HT-29 (cell line): ENCODE data around the gene ORM2. TPM values are rescaled to one million over a fixed set of nuclear protein-coding genes. Genes with fewer than 3 reads are reported as not detected.
"Not testable (repeated sequence)": the region's sequence is repeated elsewhere in the genome, so short reads cannot be mapped to it uniquely, and the experiment has no call there.

Experiments used
- DNase-seq: peaks from one replicate; pipeline ENCODE4 v3.0.0-alpha.2; 2015; ENCODE audit warnings: low spot score
- total RNA-seq: library from RNA; depleted of rRNA; stranded (reverse); fragments of >200 nt; shearing (Covaris generic); gene quantifications from 2 replicates; pipeline ENCODE4 v1.2.3, GENCODE V29; 2014

ORM2 gene
- total RNA-seq, 1 experiment from 2014 or later, result not detected

- DNase-seq, result no peak
Observed at GRCh38 chr9:114313186-114313585, 16.5 kb upstream of the ORM2 start.

GRCh38 chr9:114314256-114314867, 15.3 kb upstream of the ORM2 start:
- DNase-seq, result no peak

- DNase-seq, result no peak
Observed at GRCh38 chr9:114314881-114315722, 14.6 kb upstream of the ORM2 start.

GRCh38 chr9:114315723-114316363, 13.8 kb upstream of the ORM2 start:
- no peak for DNase-seq

GRCh38 chr9:114316605-114317230, 13.0 kb upstream of the ORM2 start:
- no peak for DNase-seq

DNA sequence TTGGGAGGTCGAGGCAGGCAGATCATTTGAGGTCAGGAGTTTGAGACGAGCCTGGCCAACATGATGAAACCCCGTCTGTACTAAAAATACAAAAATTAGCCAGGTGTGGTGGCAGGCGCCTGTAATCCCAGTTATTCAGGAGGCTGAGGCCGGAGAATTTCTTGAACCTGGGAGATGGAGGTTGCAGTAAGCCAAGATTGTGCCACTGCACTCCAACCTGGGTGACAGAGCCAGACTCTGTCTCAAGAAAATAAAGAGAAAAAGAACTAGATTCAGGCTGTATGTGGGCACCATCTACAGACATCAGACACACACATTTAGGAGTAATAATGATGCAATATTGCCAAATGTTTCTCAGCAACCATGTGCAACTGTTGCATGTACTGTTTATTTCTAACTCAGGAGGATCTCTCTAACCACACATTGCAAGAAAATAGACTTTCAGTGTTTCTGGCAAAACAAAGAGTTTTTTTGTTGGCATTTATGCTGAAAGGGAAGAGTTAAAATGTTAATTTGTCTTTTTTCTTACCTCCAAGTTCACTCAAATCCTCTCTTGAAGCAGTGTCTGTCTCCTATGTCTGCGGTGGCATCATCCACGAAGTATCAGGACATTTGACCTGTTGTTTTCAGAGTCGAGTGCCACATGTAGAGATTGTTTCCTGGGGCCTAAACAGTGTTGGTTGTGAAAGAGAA, 11.9 kb upstream of the ORM2 start:
- DNase-seq, result no peak

DNA sequence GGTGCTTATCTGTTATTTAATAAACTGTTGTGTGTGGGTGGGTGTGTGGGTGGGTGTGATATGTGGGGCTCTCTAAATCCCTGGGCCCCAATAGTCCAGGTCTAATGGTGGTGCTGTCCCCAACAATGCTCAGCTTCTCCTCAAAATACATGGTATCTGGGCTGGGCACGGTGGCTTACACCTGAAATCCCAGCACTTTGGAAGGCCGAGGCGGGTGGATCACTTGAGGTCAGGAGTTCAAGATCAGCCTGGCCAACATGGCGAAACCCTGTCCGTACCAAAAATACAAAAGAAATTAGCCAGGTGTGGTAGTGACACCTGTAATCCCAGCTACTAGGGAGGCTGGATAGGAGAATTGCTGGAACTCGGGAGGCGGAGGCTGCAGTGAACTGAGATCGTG, 11.3 kb upstream of the ORM2 start:
- DNase-seq, result no peak

- no peak for DNase-seq
Observed at GRCh38 chr9:114319147-114319546, 10.5 kb upstream of the ORM2 start.

GRCh38 chr9:114320710-114321109, 9.0 kb upstream of the ORM2 start:
- not testable (repeated sequence) for DNase-seq

DNA sequence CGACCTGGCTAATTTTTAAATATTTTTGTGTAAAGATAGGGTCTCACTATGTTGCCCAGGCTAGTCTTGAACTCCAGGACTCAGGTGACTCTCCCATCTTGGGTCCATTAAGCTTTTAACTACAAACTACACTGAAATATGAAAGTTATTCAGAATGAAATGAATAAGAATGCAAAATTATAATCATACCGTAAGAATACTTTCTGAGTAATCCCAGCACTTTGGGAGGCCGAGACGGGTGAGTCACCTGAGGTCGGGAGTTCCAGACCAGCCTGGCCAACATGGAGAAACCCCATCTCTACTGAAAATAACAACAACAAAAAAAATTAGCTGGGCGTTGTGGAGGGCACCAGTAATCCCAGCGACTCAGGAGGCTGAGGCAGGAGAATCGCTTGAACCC, 7.9 kb upstream of the ORM2 start:
- no peak for DNase-seq

- DNase-seq, result not testable (repeated sequence)
Observed at GRCh38 chr9:114322160-114322818, 7.4 kb upstream of the ORM2 start.

DNA sequence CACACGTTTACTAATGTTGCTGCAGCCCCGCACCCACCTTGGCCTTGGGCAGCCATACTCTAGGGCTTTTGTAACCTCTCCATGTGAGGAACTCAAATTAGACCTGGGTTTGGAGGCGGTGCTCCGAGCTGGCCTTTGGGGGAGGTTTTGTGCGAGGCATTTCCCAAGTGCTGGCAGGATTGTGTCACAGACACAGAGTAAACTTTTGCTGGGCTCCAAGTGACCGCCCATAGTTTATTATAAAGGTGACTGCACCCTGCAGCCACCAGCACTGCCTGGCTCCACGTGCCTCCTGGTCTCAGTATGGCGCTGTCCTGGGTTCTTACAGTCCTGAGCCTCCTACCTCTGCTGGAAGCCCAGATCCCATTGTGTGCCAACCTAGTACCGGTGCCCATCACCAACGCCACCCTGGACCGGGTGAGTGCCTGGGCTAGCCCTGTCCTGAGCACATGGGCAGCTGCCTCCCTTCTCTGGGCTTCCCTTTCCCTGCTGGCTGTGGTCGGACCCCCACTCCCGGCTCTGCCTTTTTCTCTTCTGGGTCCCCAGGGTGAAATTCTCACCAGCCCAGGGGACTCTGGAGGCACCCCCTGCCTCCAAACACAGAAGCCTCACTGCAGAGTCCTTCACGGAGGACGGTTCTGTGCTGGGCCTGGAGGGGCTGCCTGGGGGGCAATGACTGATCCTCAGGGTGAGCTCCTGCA, 6.7 kb upstream of the ORM2 start, which contains the start of gene ORM1:
TSS of gene ORM1 (plus strand) at position 268 of the 701 bp plus-strand sequence. CDS start at position 304, 36 bp downstream.
- not testable (repeated sequence) for DNase-seq

GRCh38 chr9:114323849-114324248, 5.8 kb upstream of the ORM2 start:
- not testable (repeated sequence) for DNase-seq

GRCh38 chr9:114324492-114324891, 5.2 kb upstream of the ORM2 start:
- no peak for DNase-seq

DNA sequence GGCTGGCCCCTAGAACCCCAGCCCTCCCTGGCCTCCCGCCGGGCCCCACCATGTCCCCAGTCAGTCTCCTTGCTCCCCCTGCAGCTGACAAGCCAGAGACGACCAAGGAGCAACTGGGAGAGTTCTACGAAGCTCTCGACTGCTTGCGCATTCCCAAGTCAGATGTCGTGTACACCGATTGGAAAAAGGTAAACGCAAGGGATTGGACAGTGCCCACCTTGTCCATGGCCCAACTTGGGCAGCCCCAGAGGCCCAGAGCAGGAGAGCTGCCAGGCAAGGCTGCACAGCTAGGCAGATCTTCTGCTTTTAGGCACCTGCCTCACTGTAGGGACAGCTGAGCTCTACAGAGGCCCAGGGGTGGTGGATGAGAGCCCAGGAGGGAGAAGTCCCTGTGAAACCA, 4.7 kb upstream of the ORM2 start:
- DNase-seq, result not testable (repeated sequence)

DNA sequence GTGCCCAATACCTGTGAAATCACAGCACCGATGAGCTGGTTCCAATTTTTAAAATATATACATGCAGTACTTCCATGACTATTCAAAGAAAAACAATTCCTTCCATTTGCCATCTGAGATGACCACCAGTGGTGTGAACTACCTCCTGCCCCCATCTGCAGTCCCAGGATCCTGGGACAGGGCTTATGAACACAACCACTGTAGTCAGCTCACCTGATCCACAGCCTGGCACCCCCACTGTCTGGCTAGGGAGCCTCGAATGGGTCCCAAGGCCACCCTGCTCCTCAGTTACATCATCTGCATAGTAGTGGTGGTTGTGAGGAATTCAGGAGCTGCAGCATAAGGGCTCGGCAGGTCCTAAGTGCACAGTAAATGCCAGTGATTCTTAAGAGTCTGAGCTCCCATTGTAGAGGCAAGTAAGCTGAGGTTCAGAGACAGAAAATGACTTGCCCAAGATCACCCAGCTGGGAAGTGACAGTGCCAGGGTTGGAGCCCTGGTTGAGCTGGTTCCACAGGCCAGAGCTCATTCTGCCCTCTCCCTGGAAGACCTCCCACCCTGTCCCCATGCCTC, 3.9 kb upstream of the ORM2 start:
- DNase-seq, result not testable (repeated sequence)

DNA sequence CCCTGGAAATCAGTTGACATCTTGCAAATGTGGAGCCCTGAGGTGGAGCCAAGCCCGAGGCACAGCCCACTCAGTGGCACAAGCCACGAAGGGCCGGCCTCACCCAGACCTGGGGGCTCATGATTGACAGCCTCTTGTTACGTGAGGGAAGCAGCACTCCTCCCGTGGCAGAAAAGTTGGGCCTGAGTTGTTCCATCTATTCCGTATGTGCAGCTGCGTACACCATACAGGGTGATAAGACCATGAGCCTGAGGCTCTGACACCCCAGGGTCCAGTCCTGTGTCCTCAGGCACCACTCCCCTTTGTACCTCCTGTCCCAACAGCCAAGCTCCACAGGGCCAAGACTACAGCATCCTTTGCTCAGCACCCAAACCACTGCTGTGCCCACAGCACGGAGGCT, 1.9 kb upstream of the ORM2 start:
- DNase-seq, result no peak

- not testable (repeated sequence) for DNase-seq
Observed at GRCh38 chr9:114328357-114328820, 1.3 kb upstream of the ORM2 start.

- DNase-seq, result not testable (repeated sequence)
Observed at GRCh38 chr9:114328937-114329624, 588 bp upstream of the ORM2 start.
